COLO668 (cell line): ENCODE data around the gene RILPL1.
"Not testable (repeated sequence)": the region's sequence is repeated elsewhere in the genome, so short reads cannot be mapped to it uniquely, and the experiment has no call there.

Experiments used
- DNase-seq: peaks from one replicate; lab custom pipeline; 2025; ENCODE audit not compliant: unreplicated experiment; lab: John Stamatoyannopoulos, UW

Gene RILPL1

DNA sequence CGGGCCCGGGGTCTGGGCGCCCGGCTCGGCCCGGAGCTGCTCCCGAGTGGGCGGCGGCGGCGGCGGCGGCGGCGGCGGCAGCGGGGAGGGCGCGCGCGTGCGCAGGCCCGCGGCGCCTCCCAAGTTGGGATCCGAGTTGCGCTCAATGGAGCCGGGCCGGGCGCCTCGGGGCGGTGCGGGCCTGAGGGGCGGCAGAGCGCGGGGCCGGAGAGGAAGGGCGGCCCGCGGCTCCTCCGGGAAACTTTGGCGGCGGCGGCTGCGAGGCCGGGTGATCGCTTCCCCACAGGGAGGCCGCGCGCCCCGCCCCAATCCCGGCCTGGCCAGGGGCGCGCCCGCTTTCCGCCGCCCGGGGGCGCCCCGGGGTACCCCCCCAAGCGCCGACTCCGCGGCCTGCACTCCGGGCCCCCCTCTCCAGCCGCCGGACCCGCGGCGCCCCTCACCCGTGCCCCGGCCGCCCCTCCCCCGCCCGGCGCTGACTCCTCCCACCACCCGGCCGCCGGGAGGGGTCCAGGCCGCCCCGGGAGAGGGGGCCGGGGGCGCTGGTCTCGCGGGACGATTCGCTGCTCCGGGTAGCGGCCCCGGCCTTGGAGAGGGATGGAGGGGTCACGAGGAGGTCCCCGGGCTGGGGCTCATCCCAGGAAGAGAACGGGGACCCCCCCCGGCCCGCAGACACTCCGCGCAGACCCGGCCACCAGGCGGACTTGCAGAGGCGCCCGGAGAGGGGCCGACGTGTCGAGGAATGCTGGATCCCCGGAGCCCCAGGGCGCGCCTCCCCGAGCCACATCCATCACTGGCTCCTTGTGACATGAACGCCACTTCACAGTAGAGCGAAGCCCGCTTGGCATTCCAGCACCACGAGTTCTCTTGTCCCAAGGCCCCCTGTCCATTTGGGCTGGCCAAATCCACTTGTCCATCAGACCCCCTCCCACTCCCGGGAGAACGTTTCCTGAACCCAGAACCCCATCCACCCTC lies at the start of gene RILPL1:
Gene RILPL1 (minus strand): TSS at position 48 of the 972 bp plus-strand sequence. CDS start 237 bp downstream, outside the sequence.
- peak; percentile 48 for DNase-seq

DNA sequence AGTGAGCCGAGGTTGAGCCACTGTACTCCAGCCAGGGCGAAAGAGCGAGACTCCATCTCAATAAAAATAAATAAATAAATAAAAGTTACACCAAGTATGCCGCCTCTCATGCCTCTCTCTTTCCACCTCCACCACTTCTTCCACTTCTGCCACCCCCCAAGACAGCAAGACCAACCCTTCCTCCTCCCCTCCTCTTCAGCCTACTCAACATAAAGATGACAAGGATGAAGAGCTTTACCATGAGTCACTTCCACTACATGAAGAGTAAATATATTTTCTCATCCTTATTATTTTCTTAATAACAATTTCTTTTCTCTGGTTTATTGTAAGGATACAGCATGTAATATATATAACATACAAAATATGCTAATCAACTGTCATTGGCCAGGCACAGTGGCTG lies 47.3 kb upstream of the RILPL1 start:
- no peak for DNase-seq

- DNase-seq: not testable (repeated sequence)
Observed at GRCh38 chr12:123578829-123579228, 45.3 kb upstream of the RILPL1 start.

- no peak for DNase-seq
Observed at GRCh38 chr12:123578243-123578642, 44.7 kb upstream of the RILPL1 start.

GRCh38 chr12:123576611-123577010 lies 43.1 kb upstream of the RILPL1 start:
- no peak for DNase-seq

- DNase-seq: no peak
Observed at GRCh38 chr12:123573870-123574269, 40.4 kb upstream of the RILPL1 start.

GRCh38 chr12:123572391-123572790 lies 38.9 kb upstream of the RILPL1 start:
- DNase-seq: no peak

DNA sequence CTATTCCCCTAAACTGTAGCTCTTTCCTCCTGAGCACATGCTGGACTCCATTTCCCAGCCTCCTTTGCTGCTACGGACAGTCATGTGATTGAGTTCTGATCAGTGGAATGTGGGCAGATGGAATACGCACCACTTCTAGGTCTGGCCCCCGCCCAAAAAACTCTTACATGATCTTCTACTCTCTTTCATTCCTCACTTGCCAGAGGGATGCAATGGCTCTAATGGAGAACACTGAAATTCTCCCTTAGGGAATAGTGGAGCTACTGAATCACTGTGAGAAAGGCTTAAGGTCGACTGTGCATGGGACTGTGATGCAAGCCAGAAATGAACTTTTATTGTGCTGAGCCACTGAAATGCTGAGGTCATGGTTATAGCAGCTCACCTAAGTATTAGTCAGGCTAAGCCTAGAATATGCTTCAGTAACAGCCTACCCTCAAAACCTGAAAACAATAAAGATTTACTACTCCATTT lies 37.9 kb upstream of the RILPL1 start:
- peak; percentile 9 for DNase-seq

GRCh38 chr12:123559468-123559867 lies 25.9 kb upstream of the RILPL1 start:
- DNase-seq: no peak

- not testable (repeated sequence) for DNase-seq
Observed at GRCh38 chr12:123558487-123558886, 25.0 kb upstream of the RILPL1 start.

- DNase-seq: not testable (repeated sequence)
Observed at GRCh38 chr12:123554843-123555242, 21.3 kb upstream of the RILPL1 start.

DNA sequence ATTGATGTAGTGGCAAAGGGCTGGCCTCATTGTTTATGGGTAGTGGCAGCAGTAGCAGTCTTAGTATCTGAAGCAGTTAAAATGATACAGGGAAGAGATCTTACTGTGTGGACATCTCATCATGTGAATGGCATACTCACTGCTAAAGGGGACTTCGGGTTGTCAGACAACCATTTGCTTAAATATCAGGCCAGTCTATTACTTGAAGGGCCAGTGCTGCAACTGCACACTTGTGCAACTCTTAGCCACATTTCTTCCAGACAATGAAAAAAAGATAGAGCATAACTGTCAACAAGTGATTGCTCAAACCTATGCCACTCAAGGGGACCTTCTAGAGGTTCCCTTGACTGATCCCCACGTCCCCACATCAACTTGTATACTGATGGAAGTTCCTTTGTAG lies 20.6 kb upstream of the RILPL1 start:
- not testable (repeated sequence) for DNase-seq

- no peak for DNase-seq
Observed at GRCh38 chr12:123550700-123551099, 17.2 kb upstream of the RILPL1 start.

DNA sequence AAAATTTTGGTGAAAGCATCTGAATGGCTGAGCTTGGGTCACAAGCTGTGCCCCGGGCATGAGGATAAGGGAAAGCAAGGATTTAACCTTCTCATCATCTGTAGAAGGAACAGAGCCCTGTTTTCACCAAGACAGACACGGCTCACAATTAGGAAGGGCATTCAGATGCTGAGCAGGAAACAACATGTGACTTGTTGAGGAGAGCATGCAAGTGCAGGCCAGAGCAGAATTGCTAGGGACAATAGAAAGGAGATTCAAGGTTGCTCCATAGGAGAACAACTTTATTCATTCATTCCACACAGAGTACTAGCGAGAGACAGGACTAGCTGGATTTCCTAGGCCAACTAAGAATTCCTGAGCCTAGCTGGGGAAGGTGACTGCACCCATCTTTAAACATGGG lies 14.6 kb upstream of the RILPL1 start:
- no peak for DNase-seq

GRCh38 chr12:123546281-123546680 lies 12.8 kb upstream of the RILPL1 start:
- DNase-seq: no peak

GRCh38 chr12:123543541-123543940 lies 10.0 kb upstream of the RILPL1 start:
- no peak for DNase-seq

GRCh38 chr12:123540899-123541662 lies 7.6 kb upstream of the RILPL1 start:
- DNase-seq: no peak

DNA sequence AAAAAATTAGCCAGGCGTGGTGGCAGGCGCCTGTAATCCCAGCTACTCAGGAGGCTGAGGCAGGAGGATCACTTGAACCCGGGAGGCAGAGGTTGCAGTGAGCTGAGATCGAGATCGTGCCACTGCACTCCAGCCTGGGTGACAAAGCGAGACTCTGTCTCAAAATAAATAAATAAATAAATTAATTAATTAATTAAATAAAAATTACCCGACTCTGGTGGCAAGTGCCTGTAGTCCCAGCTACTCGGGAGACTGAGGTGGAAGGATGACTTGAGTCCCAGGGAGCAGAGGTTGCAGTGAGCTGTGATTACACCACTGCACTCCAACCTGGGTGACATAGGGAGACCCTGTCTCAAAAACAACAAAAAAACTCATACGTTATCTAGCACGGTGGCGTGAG lies 2.4 kb upstream of the RILPL1 start:
- not testable (repeated sequence) for DNase-seq

- no peak for DNase-seq
Observed at GRCh38 chr12:123532808-123533649, 490 bp downstream of the RILPL1 start.

- no peak for DNase-seq
Observed at GRCh38 chr12:123532019-123532418, 1.5 kb downstream of the RILPL1 start.

DNA sequence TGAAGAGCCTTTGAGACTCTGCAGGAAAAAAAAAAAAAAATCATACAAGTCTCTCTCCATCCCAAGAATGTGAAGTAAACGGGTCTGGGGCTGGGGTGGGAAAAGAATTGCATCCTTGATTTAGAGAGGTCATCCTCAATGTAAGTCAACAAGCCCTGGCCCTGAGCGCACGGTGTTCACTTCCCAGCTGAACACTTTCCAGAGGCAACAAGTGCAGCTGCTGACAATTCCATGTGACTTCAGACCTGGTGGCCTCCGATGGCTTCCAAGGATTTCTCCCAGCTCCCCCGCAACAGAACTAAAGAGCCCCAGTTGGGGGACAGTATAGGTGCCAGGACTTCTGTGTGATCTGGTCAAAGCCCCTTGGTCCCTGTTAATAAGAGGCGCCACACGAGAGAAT lies 2.4 kb downstream of the RILPL1 start:
- DNase-seq: no peak
